ES-I3 (cell line): ENCODE results near the gene RTP5.
"Not testable (repeated sequence)": the region's sequence is repeated elsewhere in the genome, so short reads cannot be mapped to it uniquely, and the experiment has no call there.

Source experiments
- H3K36me3 ChIP-seq: 2 replicates; pipeline ENCODE4 v1.6.1; 2013; ENCODE audit warnings: mild to moderate bottlenecking, low read length, control low read depth, moderate library complexity; ENCODE audit not compliant: insufficient read depth
- H3K4me1 ChIP-seq: 2 replicates; pipeline ENCODE4 v1.6.1; 2013; ENCODE audit warnings: mild to moderate bottlenecking, control low read depth, low read length; ENCODE audit not compliant: insufficient read depth
- H3K9ac ChIP-seq: 2 replicates; pipeline ENCODE4 v1.6.1; 2013; ENCODE audit warnings: low read depth, mild to moderate bottlenecking, low read length, moderate library complexity
- H3K9me3 ChIP-seq: 2 replicates; pipeline ENCODE4 v1.6.1; 2013; ENCODE audit warnings: mild to moderate bottlenecking, low read length, moderate library complexity; ENCODE audit not compliant: control insufficient read depth, insufficient read depth

The RTP5 gene

DNA sequence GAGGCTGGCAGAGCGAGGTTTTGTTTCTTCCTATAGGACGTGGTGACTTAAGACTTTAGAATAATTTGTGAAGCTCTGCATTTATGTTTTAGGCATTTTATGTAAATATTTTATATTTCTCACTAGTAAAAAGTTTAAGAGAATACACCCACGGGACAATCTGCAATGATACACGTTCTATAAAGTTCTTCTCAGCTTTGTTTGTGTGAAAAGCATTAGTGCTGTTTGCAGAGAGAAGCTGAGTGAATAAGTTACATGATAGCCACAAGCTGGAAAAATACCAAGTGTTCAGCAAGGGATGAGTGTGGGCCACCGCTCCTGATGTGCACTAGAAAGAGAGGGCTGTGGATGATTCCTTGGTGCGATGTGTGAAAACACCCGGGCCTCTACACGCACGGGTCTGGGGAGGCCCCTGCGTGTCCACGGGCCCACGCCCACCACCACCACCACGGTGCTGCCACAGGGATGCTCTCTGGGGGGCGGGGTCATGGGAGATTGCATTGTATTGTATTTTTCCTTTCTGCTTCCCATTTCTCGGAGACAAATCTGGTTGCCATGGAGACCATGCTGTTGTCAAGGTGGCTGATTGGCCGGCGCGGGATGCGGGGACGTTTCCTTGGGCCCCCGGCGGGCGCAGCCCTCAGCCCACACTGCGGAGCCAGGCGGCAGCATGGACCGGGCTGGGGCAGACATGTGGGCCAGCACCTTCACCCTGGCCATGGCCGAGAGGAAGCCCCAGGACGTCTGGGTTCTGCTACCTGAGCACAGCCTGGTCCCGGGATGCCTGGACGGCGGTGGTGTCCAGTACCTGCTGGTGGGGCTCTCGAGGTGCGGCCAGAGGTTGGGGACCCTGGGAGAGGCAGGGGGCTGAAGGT is at the start of gene RTP5:
Gene RTP5, plus strand, starts transcription at position 643 of the 875 bp plus-strand sequence. Its CDS starts 28 bp downstream, at position 671.
- Histone ChIP-seq H3K36me3 (no peaks in the 10 kb centered on the region), H3K9me3 (no peaks in the 10 kb centered on the region; the same call in 1 of the 2 replicates), H3K4me1 (no peaks in the 10 kb centered on the region; the same call in 1 of the 2 replicates), H3K9ac (no peak within 1 kb of the TSS)

DNA sequence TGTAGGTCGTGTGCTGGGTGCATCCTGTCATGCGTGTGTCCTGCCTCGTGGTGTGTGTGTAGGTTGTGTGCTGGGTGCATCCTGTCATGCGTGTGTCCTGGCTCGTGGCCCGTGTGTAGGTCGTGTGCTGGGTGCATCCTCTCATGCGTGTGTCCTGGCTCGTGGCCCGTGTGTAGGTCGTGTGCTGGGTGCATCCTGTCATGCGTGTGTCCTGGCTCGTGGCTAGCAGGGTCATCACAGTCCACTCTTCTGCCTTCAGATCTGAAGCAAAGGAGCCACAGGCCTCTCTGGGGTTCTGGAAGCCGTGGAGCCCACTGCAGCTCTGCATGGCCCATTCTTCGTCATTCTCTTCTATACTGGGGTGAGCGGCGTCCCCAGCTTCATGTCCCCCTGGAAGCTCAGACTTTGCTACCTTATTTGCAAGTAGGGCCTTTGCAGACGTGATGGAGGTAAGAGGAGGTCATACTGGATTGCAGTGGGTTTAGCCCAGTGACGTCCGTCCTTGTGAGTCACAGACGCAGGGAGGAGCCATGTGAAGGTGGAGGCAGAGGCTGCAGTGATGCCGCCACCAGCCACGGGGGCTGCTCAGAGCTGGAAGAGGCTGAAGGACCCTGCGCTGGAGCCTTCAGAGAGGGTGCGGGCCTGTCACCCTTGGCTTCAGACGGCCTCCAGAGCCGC is 49.4 kb upstream of the RTP5 start:
- H3K9me3 ChIP-seq, H3K4me1 ChIP-seq, H3K9ac ChIP-seq, H3K36me3 ChIP-seq: not testable (repeated sequence)

- Histone ChIP-seq H3K4me1 (peaks cover 4% of the 10 kb centered on the region; the same call in 1 of the 2 replicates), H3K36me3 (no peaks in the 10 kb centered on the region), H3K9me3 (no peaks in the 10 kb centered on the region)
Measured at GRCh38 chr2:241820625-241821384, 48.7 kb upstream of the RTP5 start.

DNA sequence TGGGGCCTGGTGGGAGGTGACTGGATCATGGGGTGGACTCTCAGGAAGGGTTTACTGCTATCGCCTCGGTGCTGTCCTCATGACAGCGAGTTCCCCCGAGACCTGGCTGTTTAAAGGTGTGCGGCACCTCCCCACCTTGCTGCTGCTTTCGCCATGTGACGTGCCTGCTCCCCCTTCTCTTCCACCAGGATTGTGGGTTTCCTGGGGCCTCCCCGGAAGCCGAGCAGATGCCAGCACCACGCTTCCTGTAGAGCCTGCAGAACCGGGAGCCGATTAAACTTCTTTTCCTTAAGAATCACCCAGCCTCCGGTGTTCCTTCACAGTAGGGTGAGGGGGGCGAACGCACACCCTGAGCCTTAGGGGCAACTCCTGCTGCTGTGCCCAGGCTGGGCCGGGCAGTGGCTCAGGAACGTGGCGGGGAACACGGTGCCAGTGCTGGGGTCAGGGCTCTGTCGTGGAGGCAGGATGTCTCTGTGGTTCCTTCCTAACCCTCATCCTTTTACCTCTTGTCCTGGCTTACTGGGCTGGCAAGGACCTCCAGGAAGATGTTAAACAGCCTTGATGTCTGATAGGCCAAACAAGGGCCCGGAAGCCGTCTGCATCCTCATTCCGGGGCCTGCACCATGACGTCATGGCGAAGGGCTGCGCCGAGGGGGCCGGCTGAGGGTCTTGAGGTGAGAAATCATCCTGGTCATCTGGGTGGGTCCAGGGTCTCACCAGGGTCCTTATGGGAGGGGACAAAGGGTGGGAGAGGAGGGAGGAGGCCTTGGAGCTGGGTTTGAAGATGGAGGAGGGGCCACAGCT is 47.9 kb upstream of the RTP5 start:
- Histone ChIP-seq H3K36me3 (no peaks in the 10 kb centered on the region), H3K9me3 (no peaks in the 10 kb centered on the region), H3K4me1 (peaks cover 4% of the 10 kb centered on the region; the same call in 1 of the 2 replicates), H3K9ac (no peak overlapping the region)

More at GRCh38 chr2:241820625-241821384, 48.7 kb upstream of the RTP5 start:
- H3K9ac ChIP-seq = no peak overlapping the region

DNA sequence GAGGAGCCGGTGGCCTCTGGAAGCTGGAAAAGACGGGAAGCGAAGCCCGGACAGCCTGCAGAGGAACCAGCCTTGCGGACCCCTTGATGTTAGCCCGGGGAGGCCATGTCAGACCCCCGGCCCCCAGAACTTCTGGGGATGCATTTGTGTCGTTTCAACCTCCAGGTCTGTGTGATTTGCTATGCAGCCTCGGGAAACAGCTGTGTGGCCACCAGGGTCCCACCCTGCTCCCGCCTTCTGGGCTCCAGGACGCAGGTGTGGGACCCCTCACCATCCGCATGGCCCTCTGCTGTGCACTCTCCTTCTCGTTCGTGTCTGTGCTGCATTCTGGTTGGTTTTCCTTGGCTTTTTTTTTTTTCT is 47.3 kb upstream of the RTP5 start:
- Histone ChIP-seq H3K9me3 (0 out of 2 replicates have a peak, but pooled peaks cover 4% of the 10 kb centered on the region), H3K9ac (no peak overlapping the region), H3K4me1 (peaks cover 4% of the 10 kb centered on the region; the same call in 1 of the 2 replicates), H3K36me3 (no peaks in the 10 kb centered on the region)

DNA sequence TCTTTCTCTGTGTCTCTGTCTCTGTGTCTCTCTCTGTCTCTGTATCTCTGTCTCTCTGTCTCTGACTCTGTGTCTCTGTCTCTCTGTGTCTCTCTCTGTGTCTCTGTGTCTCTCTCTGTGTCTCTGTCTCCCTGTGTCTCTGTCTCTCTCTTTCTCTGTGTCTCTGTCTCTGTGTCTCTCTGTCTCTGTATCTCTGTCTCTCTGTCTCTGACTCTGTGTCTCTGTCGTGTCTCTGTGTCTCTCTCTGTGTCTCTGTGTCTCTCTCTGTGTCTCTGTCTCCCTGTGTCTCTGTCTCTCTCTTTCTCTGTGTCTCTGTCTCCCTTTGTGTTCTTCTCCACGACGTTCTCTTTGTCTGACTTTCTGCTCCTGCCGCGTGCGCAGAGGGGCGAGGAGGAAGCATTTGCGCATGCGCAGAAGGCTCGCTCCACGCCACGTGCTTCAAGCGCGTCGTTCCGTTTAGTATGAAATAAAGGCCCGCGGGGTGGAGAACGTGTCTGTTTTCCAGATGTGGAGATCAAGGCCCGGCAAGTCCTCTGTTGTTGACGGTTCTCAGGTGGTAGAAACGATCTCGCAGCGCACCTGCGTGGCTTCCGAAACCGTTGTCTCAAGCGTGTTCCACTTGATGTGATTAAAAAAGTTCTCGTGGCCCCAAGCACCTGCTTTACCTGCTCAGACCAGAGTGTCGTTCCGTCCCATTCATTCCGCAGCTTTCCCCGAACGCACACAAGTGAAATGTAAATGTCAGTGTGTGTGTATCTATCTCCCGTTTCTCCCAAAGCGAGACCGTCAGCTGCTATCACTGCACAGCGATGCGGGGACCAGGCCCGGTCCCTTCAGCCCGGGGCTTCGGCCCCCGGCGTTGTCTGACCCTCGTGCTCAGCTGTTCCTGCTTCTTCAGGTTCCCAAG is 45.7 kb upstream of the RTP5 start:
- H3K9ac ChIP-seq, H3K4me1 ChIP-seq: not testable (repeated sequence)

DNA sequence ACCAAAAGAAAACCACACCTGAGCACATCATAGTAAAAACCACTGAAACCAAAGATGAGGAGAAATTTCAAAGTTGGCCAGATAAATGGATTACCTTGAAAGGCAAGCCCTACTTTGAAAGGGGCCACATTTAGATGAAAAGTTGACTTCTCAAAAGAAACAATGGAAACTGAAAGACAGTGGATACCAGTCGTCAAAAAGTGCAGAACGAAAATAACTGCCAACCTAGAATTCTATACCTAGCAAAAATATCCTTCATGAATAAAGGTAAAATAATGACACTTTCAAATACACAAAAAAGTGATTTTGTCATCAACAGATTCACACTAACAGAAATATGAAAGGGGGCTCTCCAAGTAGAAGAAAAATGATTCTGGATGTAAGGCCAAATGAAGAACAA is 42.1 kb upstream of the RTP5 start:
- Histone ChIP-seq H3K9ac (no peak overlapping the region), H3K9me3 (0 out of 2 replicates have a peak, but pooled peaks cover 4% of the 10 kb centered on the region), H3K4me1 (no peaks in the 10 kb centered on the region), H3K36me3 (no peaks in the 10 kb centered on the region)

More for the DNA sequence above, 45.7 kb upstream of the RTP5 start:
- H3K9me3 ChIP-seq, H3K36me3 ChIP-seq: not testable (repeated sequence)

DNA sequence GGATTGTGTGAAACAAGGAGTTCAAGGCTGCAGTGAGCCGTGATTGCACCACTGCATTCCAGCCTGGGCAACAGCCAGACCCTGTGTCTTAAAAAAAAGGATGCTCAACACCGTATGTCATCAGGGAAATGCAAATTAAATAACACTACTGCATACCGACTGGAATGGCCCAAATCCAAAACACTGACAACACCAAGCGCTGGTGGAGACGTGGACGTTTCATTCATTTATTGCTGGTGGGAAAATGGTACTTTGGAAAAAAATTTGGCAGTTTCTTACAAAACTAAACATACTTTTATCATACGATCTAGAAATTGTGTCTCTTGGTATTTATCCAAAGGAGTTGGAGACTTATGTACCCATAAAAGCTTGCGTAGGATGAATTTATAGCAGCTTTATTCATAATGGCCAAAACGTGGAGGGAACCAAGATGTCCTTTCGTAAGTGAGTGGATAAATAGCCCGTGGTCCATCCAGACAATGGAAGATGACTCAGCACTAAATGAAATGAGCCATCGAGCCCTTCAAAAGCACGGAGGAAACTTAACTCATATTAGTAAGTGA is 36.3 kb upstream of the RTP5 start:
- H3K9ac ChIP-seq = no peak overlapping the region
- peaks cover 5% of the 10 kb centered on the region; the same call in 1 of the 2 replicates for H3K4me1 ChIP-seq
- H3K36me3 ChIP-seq = no peaks in the 10 kb centered on the region
- 0 out of 2 replicates have a peak, but pooled peaks cover 2% of the 10 kb centered on the region for H3K9me3 ChIP-seq

- not testable (repeated sequence) for H3K36me3 ChIP-seq, H3K4me1 ChIP-seq, H3K9ac ChIP-seq, H3K9me3 ChIP-seq
Measured at GRCh38 chr2:241833756-241834526, 35.6 kb upstream of the RTP5 start.

DNA sequence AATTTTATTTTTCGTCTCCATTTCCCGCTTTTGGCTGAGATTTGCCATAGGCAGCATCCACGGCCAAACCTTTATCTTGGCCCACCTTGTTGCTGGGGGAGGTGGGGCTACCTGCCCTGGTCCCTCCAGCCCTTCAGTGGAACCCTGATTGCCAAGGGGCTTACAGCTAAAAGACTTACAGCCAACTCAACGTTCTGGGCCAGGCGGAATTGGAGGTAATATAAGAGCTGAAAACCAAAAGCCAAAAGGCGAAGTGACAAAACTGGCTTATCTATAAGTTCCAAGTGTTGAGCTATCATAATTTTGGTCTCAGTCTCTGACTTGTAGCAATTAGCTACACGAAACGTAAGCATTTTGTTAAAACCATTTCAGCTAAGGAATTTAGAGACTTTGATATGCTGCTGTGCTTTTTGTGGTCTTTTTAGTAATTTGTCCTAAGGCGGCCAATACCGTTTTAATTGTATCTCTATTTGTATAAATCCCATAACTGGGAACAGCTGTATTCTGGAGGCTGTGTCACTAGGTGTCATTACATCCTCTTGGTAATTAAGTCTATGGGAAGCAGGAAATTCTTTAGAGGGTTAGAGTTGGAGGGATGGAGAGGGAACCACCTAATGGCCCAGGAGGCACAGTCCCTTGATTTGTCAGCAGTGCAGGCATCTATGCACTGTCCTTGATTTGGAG is 34.9 kb upstream of the RTP5 start:
- 0 out of 2 replicates have a peak, but pooled peaks cover 2% of the 10 kb centered on the region for H3K9me3 ChIP-seq
- H3K9ac ChIP-seq = no peak overlapping the region
- peaks cover 5% of the 10 kb centered on the region; the same call in 1 of the 2 replicates for H3K4me1 ChIP-seq
- H3K36me3 ChIP-seq = no peaks in the 10 kb centered on the region

DNA sequence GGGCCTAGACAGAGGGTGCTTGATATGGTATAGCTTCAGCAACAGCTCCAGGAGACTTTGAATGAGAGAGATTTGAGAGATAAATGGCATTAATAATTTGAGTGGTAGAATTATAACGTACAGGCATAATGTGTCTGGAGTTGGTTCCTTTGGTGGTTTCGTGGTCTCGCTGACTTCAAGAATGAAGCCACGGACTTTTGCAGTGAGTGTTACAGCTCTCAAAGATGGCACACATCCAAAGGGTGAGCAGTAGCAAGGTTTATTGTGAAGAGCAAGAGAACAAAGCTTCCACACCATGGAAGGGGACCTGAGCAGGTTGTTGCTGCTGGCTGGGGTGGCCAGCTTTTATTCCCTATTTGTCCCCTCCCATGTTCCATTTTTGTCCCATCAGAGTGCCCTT is 33.9 kb upstream of the RTP5 start:
- Histone ChIP-seq H3K9ac (no peak overlapping the region), H3K4me1 (peaks cover 5% of the 10 kb centered on the region; the same call in 1 of the 2 replicates), H3K9me3 (0 out of 2 replicates have a peak, but pooled peaks cover 2% of the 10 kb centered on the region), H3K36me3 (no peaks in the 10 kb centered on the region)
